Measurements from ENCODE around the gene ADAMTS17.

ADAMTS17 gene

GRCh38 chr15:100050877-100051786, 290.6 kb downstream of the ADAMTS17 start:
- no peaks in the 10 kb centered on the region for H3K27me3 Mint-ChIP-seq
- no peak for ATAC-seq
- no peak overlapping the region for H3K4me3 Mint-ChIP-seq

DNA sequence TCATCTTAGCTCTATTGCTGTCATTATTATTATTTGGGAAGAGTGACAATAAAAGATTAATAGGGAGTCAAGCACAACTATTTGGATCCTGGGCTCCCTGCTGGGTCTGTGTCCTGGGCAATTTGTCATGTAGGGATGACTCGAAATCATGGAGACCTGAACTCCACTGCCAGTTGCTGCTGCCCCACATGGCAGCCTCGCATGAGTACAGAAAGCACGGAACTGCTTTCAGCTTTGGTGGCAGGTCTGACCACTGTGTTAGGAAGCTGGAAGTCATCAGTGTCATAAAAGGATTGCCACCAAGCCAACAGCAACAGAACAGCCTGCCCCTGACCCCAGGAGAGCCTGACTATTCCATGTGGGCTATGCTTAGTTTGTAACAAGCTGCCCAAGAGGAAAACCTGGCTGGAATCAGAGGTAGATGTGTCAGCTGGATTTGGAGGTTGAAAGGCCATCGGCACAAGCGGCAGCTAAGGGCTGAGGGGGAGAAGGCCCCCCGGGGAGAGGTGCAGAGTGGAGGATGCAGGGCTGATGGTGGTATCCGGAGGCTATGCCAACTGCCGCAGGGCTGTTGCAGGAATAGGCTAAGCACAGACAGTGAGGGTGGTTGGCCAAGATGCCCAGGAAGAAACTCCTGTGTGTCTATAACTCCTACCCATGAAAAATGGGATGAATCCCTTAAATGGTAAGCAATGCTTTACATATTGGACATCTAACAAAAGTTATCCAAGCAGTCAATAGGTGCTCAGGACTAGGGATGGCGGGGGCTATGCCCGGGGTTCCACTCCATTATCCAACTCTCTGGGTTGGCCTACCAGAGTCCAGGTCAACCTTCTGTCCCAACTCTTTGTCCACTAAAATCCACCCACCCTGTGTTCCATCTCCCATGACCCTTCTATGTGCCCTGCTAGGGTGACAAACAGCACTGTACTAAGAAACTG, 291.6 kb downstream of the ADAMTS17 start:
- no peak for ATAC-seq
- no peaks in the 10 kb centered on the region for H3K4me1 Mint-ChIP-seq
- no peak overlapping the region for H3K27ac Mint-ChIP-seq
- H3K27me3 Mint-ChIP-seq, result no peaks in the 10 kb centered on the region
- H3K9me3 Mint-ChIP-seq, result peaks cover 9 to 14% of the 10 kb centered on the region in 2 donors
- DNase-seq, result no peak
- no peak overlapping the region for H3K4me3 Mint-ChIP-seq

More at GRCh38 chr15:100050877-100051786, 290.6 kb downstream of the ADAMTS17 start:
- Mint-ChIP-seq H3K27ac (no peak overlapping the region), H3K4me1 (no peaks in the 10 kb centered on the region), H3K9me3 (peaks cover 9 to 14% of the 10 kb centered on the region in 2 donors)
- DNase-seq, result no peak

- H3K4me1 Mint-ChIP-seq, result no peaks in the 10 kb centered on the region
- H3K27ac Mint-ChIP-seq, result no peak overlapping the region
- H3K9me3 Mint-ChIP-seq, result peaks cover 9 to 14% of the 10 kb centered on the region in 2 donors
- no peaks in the 10 kb centered on the region for H3K27me3 Mint-ChIP-seq
- no peak for DNase-seq
- no peak for ATAC-seq
- no peak overlapping the region for H3K4me3 Mint-ChIP-seq
Measured at GRCh38 chr15:100049483-100049882, 292.3 kb downstream of the ADAMTS17 start.

DNA sequence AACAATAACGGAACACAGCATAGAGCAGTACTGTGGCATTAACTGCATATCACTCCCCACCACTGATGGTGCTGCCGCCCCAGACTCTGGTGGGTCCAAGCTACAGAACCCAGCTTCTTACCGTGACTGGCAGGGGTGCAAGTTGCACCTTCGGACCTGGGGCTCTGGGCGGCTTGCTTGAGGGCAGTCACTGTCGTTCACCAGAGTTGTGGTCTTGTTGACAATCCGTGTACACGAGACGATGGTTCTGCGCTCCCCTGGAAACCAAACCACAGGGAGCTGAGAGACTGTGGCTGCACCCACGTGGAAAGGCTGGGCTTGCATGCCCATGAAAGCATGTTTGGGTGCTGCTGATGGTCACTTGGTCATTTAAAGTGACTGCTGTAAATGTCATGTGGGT, 293.0 kb downstream of the ADAMTS17 start:
- H3K9me3 Mint-ChIP-seq, result peaks cover 9 to 14% of the 10 kb centered on the region in 2 donors
- ATAC-seq (no peak), DNase-seq (no peak)
- H3K4me3 Mint-ChIP-seq, result no peak overlapping the region
- H3K4me1 Mint-ChIP-seq, result no peaks in the 10 kb centered on the region
- H3K27me3 Mint-ChIP-seq, result no peaks in the 10 kb centered on the region
- no peak overlapping the region for H3K27ac Mint-ChIP-seq

- H3K4me1 Mint-ChIP-seq, result peaks cover 4% of the 10 kb centered on the region
- no peak overlapping the region for H3K4me3 Mint-ChIP-seq
- H3K27me3 Mint-ChIP-seq, result no peaks in the 10 kb centered on the region
- no peak overlapping the region for H3K27ac Mint-ChIP-seq
- DNase-seq, result no peak
- no peak for ATAC-seq
- peaks cover 9 to 14% of the 10 kb centered on the region in 2 donors for H3K9me3 Mint-ChIP-seq
Measured at GRCh38 chr15:100043692-100044091, 298.1 kb downstream of the ADAMTS17 start.

GRCh38 chr15:100043068-100043641, 298.6 kb downstream of the ADAMTS17 start:
- DNase-seq, result no peak
- Mint-ChIP-seq H3K4me1 (peaks cover 4% of the 10 kb centered on the region), H3K27me3 (no peaks in the 10 kb centered on the region), H3K9me3 (peaks cover 9 to 14% of the 10 kb centered on the region in 2 donors), H3K4me3 (no peak overlapping the region), H3K27ac (no peak overlapping the region)
- ATAC-seq, result no peak

DNA sequence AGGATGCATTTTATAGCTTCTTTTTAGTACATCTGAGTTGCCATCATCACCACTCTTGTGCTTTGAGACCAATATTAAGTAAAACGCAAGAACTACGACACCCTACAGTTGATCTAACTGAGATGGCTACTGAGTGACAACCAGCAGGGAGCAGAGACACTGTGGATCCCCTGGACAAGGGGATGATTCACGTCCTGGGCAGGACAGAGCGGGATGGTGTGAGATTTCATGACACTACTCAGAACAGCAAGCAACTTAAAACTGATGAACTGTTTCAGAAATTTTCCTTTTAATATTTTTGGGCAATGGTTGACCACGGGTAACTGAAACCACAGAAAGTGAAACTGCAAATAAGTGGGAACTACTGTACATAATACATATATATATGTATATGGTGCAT, 299.2 kb downstream of the ADAMTS17 start:
- Mint-ChIP-seq H3K27ac (peak overlapping the region in 1 of 2 donors; percentile 43), H3K4me3 (no peak overlapping the region), H3K4me1 (peaks cover 4% of the 10 kb centered on the region), H3K9me3 (peaks cover 5 to 9% of the 10 kb centered on the region in 2 donors), H3K27me3 (no peaks in the 10 kb centered on the region)
- ATAC-seq (no peak), DNase-seq (no peak)

GRCh38 chr15:100041127-100041828, 300.5 kb downstream of the ADAMTS17 start:
- Mint-ChIP-seq H3K9me3 (no peaks in the 10 kb centered on the region), H3K4me3 (no peak overlapping the region), H3K27me3 (no peaks in the 10 kb centered on the region), H3K4me1 (peaks cover 4% of the 10 kb centered on the region), H3K27ac (peak overlapping the region in 1 of 2 donors; percentile 16)
- ATAC-seq (no peak), DNase-seq (no peak)

- no peak overlapping the region for H3K27ac Mint-ChIP-seq
- ATAC-seq (no peak), DNase-seq (no peak)
- H3K4me1 Mint-ChIP-seq, result peaks cover 4% of the 10 kb centered on the region
- H3K4me3 Mint-ChIP-seq, result no peak overlapping the region
- no peaks in the 10 kb centered on the region for H3K9me3 Mint-ChIP-seq
- no peaks in the 10 kb centered on the region for H3K27me3 Mint-ChIP-seq
Measured at GRCh38 chr15:100039994-100040393, 301.8 kb downstream of the ADAMTS17 start.

DNA sequence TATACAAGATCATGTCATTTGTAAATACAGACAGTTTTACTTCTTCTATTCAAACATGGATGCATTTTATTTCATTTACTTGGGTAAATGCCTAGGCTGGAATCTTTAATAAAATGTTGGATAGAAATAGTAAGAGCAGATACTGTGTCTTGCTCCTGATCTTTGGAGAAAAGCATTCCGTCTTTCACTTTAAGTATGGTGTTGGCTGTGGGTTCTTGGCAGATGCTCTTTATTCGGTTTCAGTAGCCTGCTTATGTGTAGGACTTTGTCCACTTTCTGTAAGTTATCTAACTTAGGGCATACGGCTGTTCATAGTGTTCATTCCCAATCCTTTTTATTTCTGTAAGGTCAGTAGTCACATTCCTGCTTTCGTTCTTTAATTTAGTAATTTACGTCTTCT, 303.0 kb downstream of the ADAMTS17 start:
- Mint-ChIP-seq H3K9me3 (no peaks in the 10 kb centered on the region), H3K27ac (no peak overlapping the region), H3K27me3 (no peaks in the 10 kb centered on the region), H3K4me3 (no peak overlapping the region), H3K4me1 (peaks cover 4% of the 10 kb centered on the region)
- DNase-seq, result no peak
- no peak for ATAC-seq

DNA sequence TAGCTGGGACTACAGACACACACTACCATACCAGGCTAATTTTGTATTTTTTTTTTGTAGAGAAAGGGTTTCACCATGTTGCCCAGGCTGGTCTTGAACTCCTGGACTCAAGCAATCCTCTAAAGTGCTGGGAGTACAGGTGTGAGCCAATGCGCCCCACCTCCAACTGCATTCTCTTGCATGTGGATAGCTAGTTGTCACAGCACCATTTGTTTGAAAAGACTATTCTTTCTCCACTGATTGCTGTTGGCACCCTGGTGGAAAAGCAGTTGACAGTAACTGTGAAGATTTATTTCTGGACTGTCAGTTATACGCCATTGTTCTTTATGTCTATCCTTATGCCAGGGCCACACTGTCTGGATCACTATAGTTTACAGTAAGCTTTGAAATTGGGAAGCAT, 303.9 kb downstream of the ADAMTS17 start:
- H3K4me3 Mint-ChIP-seq, result no peak overlapping the region
- DNase-seq, result no peak
- no peak overlapping the region for H3K27ac Mint-ChIP-seq
- no peaks in the 10 kb centered on the region for H3K9me3 Mint-ChIP-seq
- no peak for ATAC-seq
- no peaks in the 10 kb centered on the region for H3K27me3 Mint-ChIP-seq
- peaks cover under 1% of the 10 kb centered on the region for H3K4me1 Mint-ChIP-seq

- ATAC-seq (no peak), DNase-seq (no peak)
- no peak overlapping the region for H3K27ac Mint-ChIP-seq
- no peak overlapping the region for H3K4me3 Mint-ChIP-seq
- H3K27me3 Mint-ChIP-seq, result no peaks in the 10 kb centered on the region
- no peaks in the 10 kb centered on the region for H3K9me3 Mint-ChIP-seq
- no peaks in the 10 kb centered on the region for H3K4me1 Mint-ChIP-seq
Measured at GRCh38 chr15:100036015-100036414, 305.8 kb downstream of the ADAMTS17 start.

DNA sequence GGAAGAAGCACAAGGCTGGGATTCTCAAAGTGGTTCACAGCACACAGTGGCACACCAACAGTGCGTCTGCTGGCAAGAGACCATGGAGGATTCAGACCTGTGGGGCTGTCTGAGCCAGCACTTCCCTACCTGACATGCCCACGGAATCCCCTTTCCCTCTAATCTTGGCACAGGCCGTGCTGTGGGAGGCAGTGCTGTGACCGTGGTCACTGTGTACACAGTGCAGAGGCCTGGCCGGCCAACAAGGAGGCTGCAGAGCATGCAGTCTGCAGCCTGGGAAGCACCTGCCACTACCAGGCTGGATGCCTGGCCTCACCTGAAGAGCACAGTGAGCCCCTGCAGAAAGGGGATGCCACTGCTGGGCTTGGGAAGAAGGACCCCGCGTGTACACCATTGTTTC, 307.6 kb downstream of the ADAMTS17 start:
- no peak for ATAC-seq
- H3K4me3 Mint-ChIP-seq, result no peak overlapping the region
- peaks cover under 1 to 4% of the 10 kb centered on the region in 2 donors for H3K9me3 Mint-ChIP-seq
- H3K27ac Mint-ChIP-seq, result no peak overlapping the region
- DNase-seq, result no peak
- H3K4me1 Mint-ChIP-seq, result no peaks in the 10 kb centered on the region
- no peaks in the 10 kb centered on the region for H3K27me3 Mint-ChIP-seq

DNA sequence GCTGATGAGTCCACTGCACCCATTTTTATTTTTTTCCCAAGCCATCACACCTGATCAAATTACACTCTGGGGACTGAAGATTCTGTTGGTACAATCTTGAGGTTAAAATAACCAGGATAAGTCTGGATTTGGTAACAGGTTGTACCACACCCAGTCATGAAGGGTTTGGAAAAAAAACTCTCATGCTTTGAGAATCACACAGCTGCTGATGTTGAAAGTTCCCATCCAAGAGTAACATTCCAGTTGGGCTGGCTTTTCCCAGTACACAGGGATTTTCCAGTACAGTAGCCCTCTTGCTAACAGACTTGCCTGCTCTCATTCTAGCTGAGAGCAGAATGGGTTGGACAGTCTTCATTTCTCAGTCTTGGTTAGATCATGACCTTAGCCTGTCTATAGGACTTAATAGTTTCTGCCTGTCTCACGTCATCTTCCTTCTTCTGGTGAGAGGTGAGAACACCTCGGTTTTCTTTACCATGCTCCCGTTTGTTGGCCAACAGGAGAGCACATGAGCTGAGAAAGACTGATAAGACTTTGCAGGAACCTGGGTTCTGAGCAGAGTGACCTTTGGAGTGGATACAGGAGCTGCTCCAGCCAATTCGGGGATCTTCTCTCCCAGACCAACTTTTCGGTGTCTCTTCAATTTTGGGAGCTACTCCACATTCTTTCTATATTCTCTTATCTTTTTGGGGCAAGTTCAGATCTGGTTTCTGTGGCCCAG, 308.5 kb downstream of the ADAMTS17 start:
- ATAC-seq (no peak), DNase-seq (no peak)
- Mint-ChIP-seq H3K9me3 (peaks cover 8 to 13% of the 10 kb centered on the region in 2 donors), H3K27me3 (no peaks in the 10 kb centered on the region), H3K4me3 (no peak overlapping the region), H3K27ac (peak overlapping the region in 1 of 2 donors; percentile 9), H3K4me1 (no peaks in the 10 kb centered on the region)

Data from stimulated activated naive CD8-positive, alpha-beta T cell treated with anti-CD3 and anti-CD28 coated beads, Interleukin-15, amount 100 ng/mL, for 72 hours (primary cell).